Endothelial cell of umbilical vein (primary cell): ENCODE results near the gene TTLL9. TPM values are rescaled to one million over a fixed set of nuclear protein-coding genes. Genes with fewer than 3 reads are reported as not detected.
A peak's percentile ranks its signal among the peaks of the same experiment; 100 is the strongest.

ENCODE experiments used
- BruUV-seq: library from RNA; stranded (reverse); fragments of 400-500 nt; replicated peaks from 2 replicates; lab custom pipeline; 2021; lab: Mats Ljungman, UMichigan
- CTCF ChIA-PET: fragments of 300-600, 350-600 bp; sonication (Branson Sonifier 250); formaldehyde crosslinking; loops from one replicate; lab custom pipeline; 2021; ENCODE audit warnings: antibody characterized with exemption, inconsistent platforms; lab: Charles Lee
- POLR2A ChIA-PET: fragments of 300-600, 350-600 bp; sonication (Branson Sonifier 250); formaldehyde crosslinking; loops from one replicate; lab custom pipeline; 2021; ENCODE audit warnings: antibody characterized with exemption, inconsistent platforms; lab: Charles Lee
- DNase-seq: peaks from one replicate; pipeline ENCODE4 v3.0.0-alpha.2; 2011; ENCODE audit warnings: low read depth, low spot score
- FAIRE-seq: peaks from 2 replicates; lab custom pipeline; 2011; peaks lifted over from hg19 to GRCh38; lab: Jason Lieb, UNC
- H2AFZ ChIP-seq: 2 replicates; pipeline ENCODE4 v1.6.0; 2012; ENCODE audit warnings: low read depth, low read length, control low read depth, inconsistent platforms
- H3K27ac ChIP-seq: 2 replicates; pipeline ENCODE4 v1.5.1; 2011; ENCODE audit warnings: low read depth, mild to moderate bottlenecking, control low read depth, low read length, moderate library complexity; ENCODE audit not compliant: insufficient read depth
- H3K27me3 ChIP-seq, 2 experiments: 2 replicates each; pipeline versions ENCODE4 v1.6.0 to v1.6.1; 2011; ENCODE audit warnings: low read length in 2 of 2, mixed read lengths in 1 of 2; ENCODE audit not compliant: control insufficient read depth in 2 of 2, insufficient read depth in 2 of 2
- H3K36me3 ChIP-seq, 2 experiments: 2 replicates in 1 of 2; 3 replicates in 1 of 2; pipeline ENCODE4 v1.5.1; 2011; ENCODE audit warnings: low read length in 2 of 2, mild to moderate bottlenecking in 1 of 2, moderate library complexity in 1 of 2; ENCODE audit not compliant: control insufficient read depth in 2 of 2, insufficient read depth in 2 of 2; ENCODE audit errors: extremely low read depth in 1 of 2
- H3K4me1 ChIP-seq: 3 replicates; pipeline ENCODE4 v1.5.1; 2011; ENCODE audit warnings: mild to moderate bottlenecking, low read length; ENCODE audit not compliant: control insufficient read depth, insufficient read depth; ENCODE audit errors: extremely low read depth
- H3K4me2 ChIP-seq: 2 replicates; pipeline ENCODE4 v1.6.1; 2011; ENCODE audit warnings: low read length, control low read depth, mixed read lengths; ENCODE audit not compliant: insufficient read depth
- H3K4me3 ChIP-seq, 3 experiments: fragments of 200-600 bp in 1 of 3; sonication (generic), shearing (Covaris generic) in 1 of 3; replicated peaks in 1 of 3; 2 replicates each; pipeline ENCODE4 v1.5.1; 2011 to 2016; ENCODE audit warnings: control low read depth in 3 of 3, low read length in 3 of 3, mild to moderate bottlenecking in 2 of 3, inconsistent platforms in 1 of 3, low read depth in 1 of 3, moderate library complexity in 1 of 3; ENCODE audit not compliant: insufficient read depth in 1 of 3
- H3K79me2 ChIP-seq: 2 replicates; pipeline ENCODE4 v1.6.0; 2012; ENCODE audit warnings: low read length, inconsistent platforms; ENCODE audit not compliant: control insufficient read depth, insufficient read depth
- H3K9ac ChIP-seq: replicated peaks from 2 replicates; pipeline ENCODE3; 2011; ENCODE audit warnings: low read length, control low read depth; ENCODE audit not compliant: insufficient read depth; ENCODE audit errors: extremely low read depth
- H3K9me1 ChIP-seq: replicated peaks from 3 replicates; pipeline ENCODE4 v1.6.0; 2011; ENCODE audit warnings: mild to moderate bottlenecking, low read length; ENCODE audit not compliant: control insufficient read depth, insufficient read depth; ENCODE audit errors: extremely low read depth
- H3K9me3 ChIP-seq: replicated peaks from 2 replicates; pipeline ENCODE4 v1.5.1; 2012; ENCODE audit warnings: low read length, inconsistent platforms; ENCODE audit not compliant: control insufficient read depth, insufficient read depth
- H4K20me1 ChIP-seq: replicated peaks from 2 replicates; pipeline ENCODE3; 2011; ENCODE audit warnings: mild to moderate bottlenecking, low read length; ENCODE audit not compliant: control insufficient read depth, insufficient read depth; ENCODE audit errors: extremely low read depth
- CTCF ChIP-seq, 2 donors: IDR thresholded peaks; 1 replicate in 1 of 2; 2 replicates in 1 of 2; pipeline ENCODE4 v1.5.1; 2011; ENCODE audit warnings: low read length in 2 of 2, mild to moderate bottlenecking in 2 of 2, moderate library complexity in 2 of 2, control low read depth in 1 of 2, inconsistent platforms in 1 of 2, low read depth in 1 of 2; ENCODE audit not compliant: insufficient read depth in 1 of 2; ENCODE audit errors: extremely low read depth in 1 of 2
- FOS ChIP-seq: IDR thresholded peaks from 2 replicates; pipeline ENCODE4 v1.6.1; 2011; ENCODE audit warnings: mild to moderate bottlenecking, low read length, moderate library complexity, borderline replicate concordance; ENCODE audit not compliant: insufficient read depth
- GATA2 ChIP-seq: IDR thresholded peaks from 2 replicates; pipeline ENCODE4 v1.7.0; 2011; ENCODE audit warnings: low read depth, mild to moderate bottlenecking, moderate library complexity, mixed read lengths, low read length; ENCODE audit not compliant: insufficient read length, insufficient read depth
- MYC ChIP-seq: IDR thresholded peaks from one replicate; pipeline ENCODE4 v1.6.1; 2011; ENCODE audit warnings: mild to moderate bottlenecking, low read depth, low read length
- POLR2AphosphoS5 ChIP-seq: IDR thresholded peaks from 2 replicates; pipeline ENCODE4 v1.6.1; 2012; ENCODE audit warnings: low read depth, mild to moderate bottlenecking, control low read depth, low read length, moderate library complexity; ENCODE audit not compliant: insufficient read depth
- dilution Hi-C: fragments of 300-500 bp; cut with MboI; formaldehyde crosslinking; loops from one replicate; pipeline ENCODE4 v1.15.0; 2019; ENCODE audit warnings: low sequenced_read_pairs; ENCODE audit not compliant: extremely low pct_ligation_motif_present
- intact Hi-C: fragments of 100-400 bp; cut with micrococcal nuclease; formaldehyde crosslinking; loops from one replicate; pipeline ENCODE4 v1.10.0; 2022
- polyA plus RNA-seq, 4 experiments: library from polyadenylated mRNA; depleted of rRNA in 3 of 4; stranded (reverse) in 3 of 4; unstranded in 1 of 4; fragments of >200 nt; gene quantifications; 2 replicates each; pipeline versions ENCODE4 v1.2.1 to v1.2.3, GENCODE V29; 2011 to 2012; ENCODE audit warnings: missing spikeins in 1 of 4
- total RNA-seq: library from RNA; stranded (reverse); gene quantifications from 2 replicates; pipeline ENCODE4 v1.2.3, GENCODE V29; 2021

Gene TTLL9
- total and polyA plus RNA-seq, 2 donors (not counting 3 experiments of a cell fraction or from before 2014, with no cell fraction given): 0.03 TPM; not detected in 1

- intact Hi-C loops: loop anchor here (1.0 kb wide), 1 partner anchor 10 kb away; no protein-coding TSS in a partner anchor
- Histone ChIP-seq H3K9me1 (no peaks in the 10 kb centered on the region), H3K4me2 (no peak overlapping the region), H3K4me3 (no peak overlapping the region), H3K9me3 (no peaks in the 10 kb centered on the region), H3K36me3 (no peaks in the 10 kb centered on the region), H4K20me1 (no peaks in the 10 kb centered on the region), H2AFZ (no peak overlapping the region), H3K27ac (no peak overlapping the region), H3K9ac (no peak overlapping the region), H3K4me1 (peaks cover 37% of the 10 kb centered on the region), H3K27me3 (no peaks in the 10 kb centered on the region), H3K79me2 (no peaks in the 10 kb centered on the region)
- TF ChIP-seq POLR2AphosphoS5 (no peak), MYC (no peak), GATA2 (no peak), FOS (no peak), CTCF (IDR thresholded peaks at IDR 0.05; ENCODE audit: extremely low read depth in 1 of 2, insufficient read depth in 1 of 2, low read depth in 1 of 2, low read length in 2 of 2) (peak; percentile 89 to 93)
- BruUV-seq: no TSS peak
- FAIRE-seq: peak; percentile 88
- ChIA-PET POLR2A (no interaction called here), CTCF (interaction anchor here (1.0 to 25.3 kb wide), 5 partner anchors 10 to 199 kb away, joined by 4 to 619 read pairs (median 8); partner anchors contain the start of gene FOXS1)
- peak; percentile 67 for DNase-seq
- dilution Hi-C loops: no loop called here
Observed at GRCh38 chr20:31833130-31833930, 37.1 kb upstream of the TTLL9 start.
